ENCODE measurements around the gene HDAC7.

Gene HDAC7

DNA sequence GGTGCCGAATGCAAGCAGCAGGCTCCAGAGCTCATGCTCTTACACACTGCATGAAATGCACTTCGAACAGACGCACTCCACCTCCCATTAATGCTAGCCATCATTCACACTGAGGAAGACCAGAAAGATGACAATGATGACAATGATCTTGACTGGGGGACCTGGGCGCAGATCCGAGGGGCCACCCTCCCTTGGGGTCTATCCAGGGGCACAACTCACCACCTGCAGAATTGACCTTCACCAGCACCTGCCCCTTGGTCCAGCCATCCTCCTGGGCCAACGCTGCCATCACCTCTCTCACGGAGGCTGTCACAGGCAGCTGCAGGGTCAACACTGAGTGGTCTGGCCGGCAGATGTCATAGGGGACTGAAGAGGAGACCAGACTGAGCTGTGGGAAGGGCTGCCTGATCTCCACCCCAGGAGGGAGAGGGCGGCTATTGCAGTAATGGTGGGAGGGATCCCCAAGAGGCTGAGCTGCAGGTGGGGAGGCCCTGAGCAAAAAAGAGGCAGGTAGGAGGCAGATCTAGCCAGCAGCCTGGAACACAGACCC, 76.3 kb downstream of the HDAC7 start:
- no peak for DNase-seq

DNA sequence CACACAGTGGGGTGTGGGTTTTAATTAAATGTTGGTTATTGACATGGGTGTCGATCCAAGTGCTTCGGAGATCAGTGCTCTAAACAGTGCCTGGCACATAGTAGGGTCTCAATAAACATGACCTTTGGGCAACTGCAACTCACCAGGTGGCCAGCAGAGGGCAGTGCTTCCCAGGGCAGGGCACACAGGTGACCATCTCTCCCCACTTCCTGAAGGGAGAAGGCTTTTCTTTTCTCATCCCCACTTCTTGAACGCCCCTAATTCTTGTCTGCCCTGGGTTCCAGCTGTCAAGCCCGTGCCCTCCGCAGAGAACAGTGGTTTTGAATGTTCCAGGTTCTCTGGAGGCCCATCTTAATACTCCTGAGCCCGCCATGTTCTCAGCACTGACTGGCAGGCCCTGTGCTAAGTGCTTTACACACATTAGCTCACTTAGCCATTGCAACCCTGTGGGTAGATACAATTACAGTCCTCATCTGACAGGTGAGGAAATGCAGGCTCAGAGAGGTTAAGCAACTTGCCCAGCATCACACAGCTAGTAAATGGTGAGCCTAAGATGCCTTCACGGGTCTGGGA, 77.4 kb downstream of the HDAC7 start:
- DNase-seq, result peak; percentile 67

DNA sequence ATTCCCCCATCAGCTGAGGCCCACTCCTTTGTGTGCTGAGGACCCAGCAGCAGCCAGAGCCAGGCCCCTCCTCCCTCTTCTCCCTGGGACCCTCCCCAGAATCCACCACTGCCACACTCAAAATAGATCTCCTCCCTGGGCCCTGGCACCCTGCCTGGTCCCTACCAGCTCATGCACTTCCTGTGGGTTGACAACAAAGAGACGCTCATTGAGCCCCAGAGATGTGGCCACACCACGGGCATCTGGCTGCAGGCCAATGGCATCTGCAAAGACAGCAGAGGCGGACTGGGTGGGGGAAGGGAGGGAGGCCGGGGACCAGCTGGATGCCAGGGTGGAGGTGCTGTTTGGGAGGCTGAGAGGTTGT, 78.4 kb downstream of the HDAC7 start:
- peak; percentile 97 for DNase-seq

DNA sequence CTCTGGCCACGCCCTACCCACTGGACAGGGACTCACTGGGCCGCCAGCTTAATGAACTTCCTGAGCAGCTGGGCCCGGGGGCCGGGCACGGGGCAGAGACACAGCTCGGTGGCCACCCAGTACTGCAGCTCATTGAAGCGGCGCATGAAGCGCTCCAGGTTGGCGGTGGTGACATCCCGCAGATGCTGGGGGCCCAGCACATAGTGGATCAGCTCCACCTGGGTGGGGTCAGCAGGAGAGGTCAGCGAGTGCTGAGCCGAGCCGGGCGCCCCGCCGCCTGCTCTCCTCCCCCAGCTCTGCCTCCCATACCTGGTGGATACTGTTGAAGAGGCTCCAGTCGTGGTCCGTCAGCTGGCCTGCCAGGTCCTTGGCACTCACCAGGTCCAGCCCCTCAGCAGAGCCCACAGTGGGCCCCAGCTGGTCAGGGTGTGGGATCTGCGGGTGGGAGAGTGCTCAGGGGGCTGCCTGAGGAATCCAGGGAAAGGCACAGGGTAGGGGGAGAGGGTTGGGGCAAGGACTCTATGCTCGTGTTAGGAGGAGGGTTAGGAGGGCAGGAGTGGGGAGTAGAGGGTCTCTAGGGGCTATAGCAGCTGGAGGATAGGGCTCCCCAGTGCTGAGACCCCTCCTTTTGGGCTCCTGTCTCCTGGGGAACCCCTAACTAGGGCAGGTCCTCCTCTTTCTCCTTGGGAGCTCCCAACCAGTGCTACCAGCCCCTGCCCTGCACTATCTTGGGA, 78.9 kb downstream of the HDAC7 start:
- no peak for DNase-seq

DNA sequence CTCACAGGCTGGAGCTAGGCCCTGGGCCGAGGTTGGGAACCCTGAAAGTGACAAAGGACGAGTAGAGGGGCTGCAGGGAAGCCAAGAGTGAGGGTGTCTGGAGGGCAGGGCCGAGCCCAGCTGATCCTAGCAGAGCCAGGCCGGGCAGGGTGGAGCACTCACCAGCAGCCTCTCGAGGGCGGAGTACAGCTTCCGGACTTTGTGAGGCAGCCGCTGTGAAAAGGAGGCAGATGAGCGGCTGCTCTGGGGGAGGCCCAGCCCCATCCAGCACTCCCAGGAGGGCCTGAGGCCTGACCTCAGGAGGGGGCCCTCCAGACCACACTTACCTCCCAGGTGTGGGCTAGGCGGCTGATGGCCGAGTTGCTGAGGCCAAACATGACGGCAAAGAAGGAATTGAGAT, 79.7 kb downstream of the HDAC7 start:
- DNase-seq, result peak; percentile 70

DNA sequence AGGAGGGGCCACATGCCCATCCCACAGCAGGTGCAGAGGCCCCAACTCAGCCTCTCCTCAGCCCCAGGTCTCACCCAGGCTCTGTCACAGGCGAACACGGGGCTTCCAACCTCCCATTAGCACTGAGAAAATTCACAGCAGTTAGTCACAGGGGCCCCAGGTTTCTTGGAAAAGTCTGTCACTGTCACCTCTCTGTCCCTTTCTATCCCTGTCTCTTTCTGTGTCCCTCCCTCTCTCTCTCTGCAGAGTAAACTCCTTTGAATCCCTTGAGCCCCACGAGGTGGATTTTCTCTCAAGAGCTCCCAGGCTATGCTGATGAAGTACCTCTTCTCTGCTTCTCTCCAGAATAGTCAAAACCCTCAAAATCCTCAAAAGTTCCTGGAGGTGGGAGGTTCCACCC, 80.4 kb downstream of the HDAC7 start:
- DNase-seq, result no peak

DNA sequence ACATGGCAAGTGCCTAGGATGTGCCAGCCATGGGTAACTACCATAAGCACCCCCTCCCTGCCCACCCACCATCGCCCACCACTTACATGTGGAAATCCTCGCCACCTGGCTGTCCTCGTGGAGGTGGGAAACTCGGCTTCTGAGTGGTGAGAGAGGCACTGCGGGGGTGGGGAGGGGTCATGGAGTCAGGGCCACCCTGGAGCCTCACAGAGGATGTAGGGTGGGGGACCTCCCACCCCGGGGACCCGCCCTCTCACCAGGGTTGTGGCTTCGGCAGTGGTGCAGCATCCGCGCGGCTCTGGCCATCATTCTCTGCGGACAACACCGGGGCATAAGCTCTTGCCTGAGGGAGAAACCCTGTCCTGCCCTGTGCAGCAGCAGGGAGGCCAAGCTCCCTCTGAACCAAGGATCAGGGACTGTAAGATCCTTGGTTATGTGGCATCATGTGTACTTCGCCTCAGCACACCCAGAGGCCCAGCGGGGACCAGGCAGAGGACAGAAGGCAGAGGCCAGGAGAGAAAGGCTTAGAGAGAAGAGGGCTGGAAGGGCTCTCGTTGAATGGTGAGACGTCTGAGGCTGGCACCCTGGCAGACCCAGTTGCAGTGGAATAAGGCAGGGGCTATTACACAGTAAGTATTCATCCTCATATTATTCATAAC, 81.6 kb downstream of the HDAC7 start:
- DNase-seq, result no peak

DNA sequence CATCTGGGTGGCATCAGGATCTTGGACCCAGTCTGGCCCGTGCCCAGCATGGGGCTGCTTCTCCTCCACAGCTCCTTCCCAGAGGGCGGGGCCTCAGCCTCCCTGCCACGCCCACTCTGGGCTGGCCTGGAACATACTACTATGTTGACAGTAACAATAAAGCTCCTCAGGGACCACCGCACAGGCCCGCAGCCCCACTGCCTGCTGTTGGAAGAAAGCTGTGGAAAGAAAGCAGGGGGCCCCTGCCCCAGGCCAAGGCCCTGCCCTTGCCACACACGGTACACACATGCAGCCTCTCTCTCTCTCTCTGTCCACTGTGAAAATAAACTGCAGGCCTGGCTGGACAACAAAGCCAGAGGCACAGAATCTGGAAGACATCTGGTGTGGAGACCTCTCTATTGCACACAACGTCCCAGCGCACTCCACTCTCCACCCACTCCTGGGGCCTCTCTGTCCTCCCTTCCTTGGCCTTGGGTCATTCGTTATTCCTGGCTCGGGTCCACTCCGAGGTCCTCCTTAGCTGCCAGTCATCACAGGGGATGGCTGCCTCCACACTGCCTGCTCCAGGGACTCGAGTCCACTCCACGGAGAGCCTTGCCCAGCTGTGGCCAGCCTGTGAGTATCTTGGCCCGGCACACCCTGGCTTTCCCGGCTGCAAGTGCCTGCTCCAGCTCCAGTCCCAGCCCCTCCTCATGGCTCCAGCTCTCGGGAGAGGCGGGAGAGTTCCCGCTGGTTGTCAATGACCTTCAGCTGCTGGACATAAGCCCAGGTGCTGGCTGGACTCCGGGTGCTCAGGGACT, 82.6 kb downstream of the HDAC7 start:
- peak; percentile 56 for DNase-seq

DNA sequence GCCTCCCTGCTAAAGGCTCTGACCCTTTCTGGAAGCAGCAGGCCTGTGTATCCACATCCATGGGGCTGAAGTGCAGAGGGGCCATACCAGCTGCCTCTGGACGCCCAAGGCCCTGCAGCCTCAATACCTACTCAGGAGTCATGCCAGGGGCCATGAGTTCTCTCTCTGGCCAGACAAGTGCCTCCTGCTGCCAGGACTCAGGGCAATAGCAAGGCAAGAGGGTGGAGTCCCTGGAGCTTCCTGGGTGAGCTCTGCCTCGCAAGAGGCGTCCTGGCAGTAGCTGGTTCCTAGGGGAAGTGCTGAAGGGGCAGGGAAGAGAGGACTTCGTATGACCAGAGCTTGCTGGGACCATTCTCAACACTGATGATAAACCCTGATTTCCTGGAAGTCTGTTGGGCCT, 83.5 kb downstream of the HDAC7 start:
- DNase-seq, result no peak

DNA sequence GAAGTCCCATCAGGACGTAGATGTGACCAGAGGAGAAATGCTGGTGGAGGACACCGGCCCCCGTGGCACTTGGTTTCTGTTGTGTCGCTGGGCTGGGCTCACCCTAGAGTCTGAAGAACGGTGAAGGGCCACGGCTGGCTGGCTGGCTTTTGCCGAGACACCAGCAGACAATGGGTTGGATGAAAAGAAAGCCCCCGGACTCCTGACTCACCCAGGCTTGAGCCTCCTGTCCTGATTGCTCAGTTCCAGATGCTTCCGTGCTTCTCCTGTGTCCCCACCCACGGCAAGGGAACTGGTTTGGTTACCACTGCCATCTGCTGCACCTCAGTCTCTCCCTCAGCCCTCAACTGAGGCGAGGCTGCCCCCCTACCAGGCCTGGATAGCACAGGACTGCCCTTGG, 84.1 kb downstream of the HDAC7 start:
- DNase-seq, result no peak

DNA sequence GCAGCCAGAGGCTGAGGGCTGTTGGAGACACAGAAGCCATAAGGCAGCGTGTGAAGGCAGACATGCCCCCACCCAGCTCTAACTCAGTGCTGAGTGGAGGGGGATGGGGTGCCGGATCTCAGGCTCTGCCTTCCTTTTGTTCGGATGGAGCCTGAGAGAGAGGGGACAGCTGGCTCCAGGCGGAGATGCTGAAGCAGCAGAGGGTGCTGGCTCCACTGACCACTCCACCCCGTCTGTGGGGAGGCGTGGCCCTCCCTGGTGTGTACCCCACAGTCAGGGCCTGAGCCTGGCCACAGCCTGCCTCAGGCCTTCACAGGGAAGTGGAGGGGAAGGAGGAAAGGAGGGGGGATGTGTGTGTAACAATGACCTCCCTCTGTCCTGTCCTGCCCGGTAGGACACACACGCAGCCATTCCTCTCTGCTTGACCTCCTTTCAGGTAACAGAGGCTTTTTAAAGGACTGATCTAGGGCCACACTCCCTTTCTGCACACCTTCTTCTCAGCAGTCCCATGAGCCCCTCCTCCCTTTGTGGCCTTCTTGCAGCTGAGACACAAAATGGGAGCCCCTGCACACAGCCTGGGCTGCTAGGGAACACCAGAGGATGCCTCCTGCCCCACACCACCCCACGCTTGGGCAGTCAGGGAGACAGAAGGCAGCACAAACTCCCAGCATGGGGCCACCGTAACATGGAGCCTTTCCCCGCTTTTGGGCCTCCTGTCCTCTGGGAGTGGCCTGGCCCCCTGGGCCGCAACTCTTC, 84.8 kb downstream of the HDAC7 start:
- DNase-seq, result no peak

DNA sequence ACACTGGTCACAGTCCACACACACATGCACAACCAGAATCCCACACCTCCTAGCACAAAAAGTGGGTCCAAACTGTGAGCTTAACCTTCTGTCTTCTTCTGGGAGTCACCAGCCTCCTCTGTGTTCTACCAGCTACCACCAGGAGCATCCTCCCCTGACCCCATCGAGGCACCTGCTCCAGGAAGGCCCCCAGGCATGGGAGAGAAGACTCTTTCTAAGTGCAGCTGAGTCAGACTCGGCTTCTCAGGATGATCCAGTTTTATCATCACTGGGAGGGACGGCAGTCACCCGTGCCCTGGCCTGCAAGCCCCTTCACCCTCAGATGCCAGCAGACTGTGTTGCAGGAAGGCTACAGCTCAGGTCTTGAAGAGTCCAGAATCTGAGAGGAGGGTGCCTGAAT, 86.6 kb downstream of the HDAC7 start:
- DNase-seq, result no peak

All from hematopoietic multipotent progenitor cell treated with erythropoietin and hydrocortisone succinate and interleukin-3 and kit ligand, for 6 days (in vitro differentiated cells).